Ovary (tissue), 3 donors: ENCODE results near the gene ZNF749.

Experiments used
- POLR2A ChIP-seq: fragments of 450-650 bp; IDR thresholded peaks from one replicate; pipeline ENCODE4 v1.6.1; 2017; ENCODE audit warnings: antibody characterized with exemption, mild to moderate bottlenecking, moderate library complexity
- TF ChIP-seq, protein P1 (sequence below), 3 donors: fragments of 450-650 bp in 2 of 3; fragments of 200-600 bp in 1 of 3; IDR thresholded peaks; one replicate each; pipeline versions ENCODE4 v1.5.1 to v1.8.0; 2016 to 2022; ENCODE audit warnings: antibody characterized with exemption in 3 of 3, mild to moderate bottlenecking in 1 of 3
- donor health status: DM: no; HTN: no; CAD: no.

- TF ChIP-seq, protein P1, sequence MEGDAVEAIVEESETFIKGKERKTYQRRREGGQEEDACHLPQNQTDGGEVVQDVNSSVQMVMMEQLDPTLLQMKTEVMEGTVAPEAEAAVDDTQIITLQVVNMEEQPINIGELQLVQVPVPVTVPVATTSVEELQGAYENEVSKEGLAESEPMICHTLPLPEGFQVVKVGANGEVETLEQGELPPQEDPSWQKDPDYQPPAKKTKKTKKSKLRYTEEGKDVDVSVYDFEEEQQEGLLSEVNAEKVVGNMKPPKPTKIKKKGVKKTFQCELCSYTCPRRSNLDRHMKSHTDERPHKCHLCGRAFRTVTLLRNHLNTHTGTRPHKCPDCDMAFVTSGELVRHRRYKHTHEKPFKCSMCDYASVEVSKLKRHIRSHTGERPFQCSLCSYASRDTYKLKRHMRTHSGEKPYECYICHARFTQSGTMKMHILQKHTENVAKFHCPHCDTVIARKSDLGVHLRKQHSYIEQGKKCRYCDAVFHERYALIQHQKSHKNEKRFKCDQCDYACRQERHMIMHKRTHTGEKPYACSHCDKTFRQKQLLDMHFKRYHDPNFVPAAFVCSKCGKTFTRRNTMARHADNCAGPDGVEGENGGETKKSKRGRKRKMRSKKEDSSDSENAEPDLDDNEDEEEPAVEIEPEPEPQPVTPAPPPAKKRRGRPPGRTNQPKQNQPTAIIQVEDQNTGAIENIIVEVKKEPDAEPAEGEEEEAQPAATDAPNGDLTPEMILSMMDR (IDR thresholded peaks at IDR 0.05), result no peak
- TF ChIP-seq POLR2A, result no peak
These were observed 38.5 kb downstream of the ZNF749 start for GRCh38 chr19:57473646-57474045.
